ENCODE results near the gene SLC2A4RG. TPM values are rescaled to one million over a fixed set of nuclear protein-coding genes. Genes with fewer than 3 reads are reported as not detected.

SLC2A4RG gene
- total RNA-seq, 2 donors from 2014 or later: 47.9 to 71.0 TPM

DNA sequence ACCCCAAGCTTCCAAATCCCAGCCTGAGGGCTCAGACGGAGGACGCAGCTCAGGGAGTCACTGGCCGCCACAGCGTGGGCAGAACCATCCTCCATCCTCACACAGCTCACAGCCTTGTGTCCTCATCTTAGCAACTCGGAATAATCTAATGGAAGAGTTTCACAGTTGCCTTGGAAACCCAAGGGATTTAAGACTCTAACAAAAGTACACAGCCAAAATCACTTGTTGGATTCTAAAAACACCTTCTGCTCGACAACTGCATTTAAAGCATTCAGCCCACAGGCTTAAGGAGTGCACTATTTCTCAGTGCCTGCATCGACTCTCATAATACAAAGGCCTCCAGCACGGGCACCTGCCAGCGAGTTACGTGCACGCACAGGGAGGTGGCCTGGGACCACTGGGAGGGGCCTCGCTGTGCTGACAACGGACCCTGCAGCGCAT, 46.1 kb downstream of the SLC2A4RG start:
- DNase-seq (no peak), ATAC-seq (no peak)
- intact Hi-C loops (cut with DNase I): loop anchor here in 1 of 2 donors (5.0 kb wide), 1 partner anchor 77 kb away; the partner anchor contains the start of gene ABHD16B

GRCh38 chr20:63787302-63787701, 47.7 kb downstream of the SLC2A4RG start:
- ATAC-seq: peak; percentile 82 to 87
- DNase-seq: peak; percentile 51
- intact Hi-C loops (cut with DNase I): loop anchor here in 1 of 2 donors (5.0 kb wide), 1 partner anchor 75 kb away; the partner anchor contains the start of gene ABHD16B

DNA sequence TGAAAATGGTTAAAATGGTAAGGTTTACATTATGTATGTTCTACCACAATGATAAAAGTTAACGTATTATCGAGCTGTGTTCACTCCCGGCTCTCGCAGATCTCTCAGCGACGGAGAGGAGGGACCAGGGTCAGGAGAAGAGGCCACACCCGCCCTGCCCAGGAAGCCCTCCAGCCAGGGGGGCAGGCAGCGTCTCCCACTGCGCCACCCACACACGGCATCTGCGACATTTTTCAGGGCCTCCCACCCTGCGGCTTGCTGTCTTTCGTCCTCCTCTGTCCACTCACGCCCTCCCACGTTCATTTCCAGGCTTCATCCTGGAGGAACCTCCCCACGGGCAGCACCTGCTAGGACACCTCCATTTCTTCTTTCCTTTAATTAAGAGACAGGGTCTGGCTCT, 48.2 kb downstream of the SLC2A4RG start:
- peak in 1 of 2 donors; percentile 24 for ATAC-seq
- no peak for DNase-seq
- intact Hi-C loops (cut with DNase I): loop anchor here in 1 of 2 donors (5.0 kb wide), 1 partner anchor 75 kb away; the partner anchor contains the start of gene ABHD16B

- DNase-seq (no peak), ATAC-seq (no peak)
- intact Hi-C loops (cut with DNase I): loop anchor here in 1 of 2 donors (5.0 kb wide), 1 partner anchor 72 kb away; the partner anchor contains the start of gene ABHD16B
Measured at GRCh38 chr20:63789836-63790571, 50.4 kb downstream of the SLC2A4RG start.

- no peak for ATAC-seq
- no peak for DNase-seq
- intact Hi-C loops (cut with DNase I): no loop called here
Measured at GRCh38 chr20:63790572-63791168, 51.1 kb downstream of the SLC2A4RG start.

DNA sequence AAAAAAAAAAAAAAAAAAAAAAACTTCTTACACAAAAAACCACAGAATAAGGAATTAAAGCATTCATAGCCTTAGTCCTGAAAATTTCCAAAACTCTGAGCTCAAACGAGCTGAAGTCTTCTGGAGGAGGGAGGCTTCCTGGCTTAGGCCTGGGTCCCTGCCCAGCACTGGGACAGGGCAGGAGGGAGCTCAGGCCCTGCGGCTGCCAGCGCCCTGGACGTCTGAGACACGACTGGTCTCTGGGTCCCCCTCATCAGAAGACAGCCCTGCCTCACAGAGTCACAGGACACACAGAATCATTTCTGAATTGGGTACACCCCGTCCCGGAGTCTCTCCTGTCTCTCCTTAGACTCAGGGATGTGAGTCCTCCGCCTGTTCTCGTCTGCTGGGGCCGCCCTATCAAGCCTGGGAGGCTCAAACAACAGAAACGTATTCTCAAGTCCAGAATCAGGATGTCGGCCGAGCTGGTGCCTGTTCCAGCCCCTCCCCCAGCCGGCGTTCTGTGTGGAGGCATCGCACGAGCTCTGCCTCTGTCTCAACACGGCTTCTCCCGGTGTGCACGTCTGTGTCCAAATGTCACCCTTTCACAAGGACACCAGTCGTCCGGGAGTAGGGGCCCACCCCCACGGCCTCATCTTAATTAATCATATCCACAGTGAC, 52.1 kb downstream of the SLC2A4RG start:
- ATAC-seq: peak; percentile 11 to 20
- DNase-seq: peak; percentile 77
- intact Hi-C loops (cut with DNase I): no loop called here

DNA sequence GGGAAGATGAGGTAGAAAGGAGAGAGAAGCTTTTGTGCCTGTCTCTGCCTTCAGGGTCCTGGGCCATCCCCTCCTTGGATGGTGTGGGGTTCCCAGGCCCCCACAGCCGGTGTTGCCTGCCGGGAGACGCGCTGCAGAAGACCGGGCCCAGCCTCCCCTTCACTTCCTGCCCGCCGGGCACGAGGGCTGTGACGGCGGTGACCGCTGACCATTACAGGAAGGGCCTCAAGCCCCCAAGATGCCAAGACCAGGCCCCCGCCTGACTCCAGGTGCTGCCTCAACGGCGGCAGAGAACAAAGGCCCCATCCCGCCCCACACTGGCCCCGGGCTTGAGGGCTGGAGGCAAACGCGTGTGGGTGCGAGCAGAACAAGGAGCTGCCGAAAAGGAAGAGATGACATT, 53.3 kb downstream of the SLC2A4RG start:
- DNase-seq (no peak), ATAC-seq (no peak)
- intact Hi-C loops (cut with DNase I): no loop called here

Other genes with a start within 250 kb of the SLC2A4RG start
- 100 to 1,000 TPM; 656 to 679 TPM for gene EEF1A2, start 240.7 kb upstream of the SLC2A4RG start, total RNA-seq
- gene PPDPF, start 219.0 kb upstream of the SLC2A4RG start, total RNA-seq: 100 to 1,000 TPM; 215 to 241 TPM
- gene PTK6, start 202.4 kb upstream of the SLC2A4RG start, total RNA-seq: under 1 TPM in 1 of 2 donors, not detected in 1; 0.29 TPM
- gene SRMS, start 192.0 kb upstream of the SLC2A4RG start, total RNA-seq: not detected
- under 1 TPM in 1 of 2 donors, not detected in 1; 0.08 TPM for gene FNDC11, start 185.6 kb upstream of the SLC2A4RG start, total RNA-seq
- gene HELZ2, start 165.5 kb upstream of the SLC2A4RG start, total RNA-seq: 10 to 100 TPM; 12.1 to 36.0 TPM
- gene GMEB2, start 112.7 kb upstream of the SLC2A4RG start, total RNA-seq: 1 to 10 TPM; 5.7 to 7.9 TPM
- 1 to 10 TPM; 6.9 to 8.4 TPM for gene STMN3, start 86.4 kb upstream of the SLC2A4RG start, total RNA-seq
- gene RTEL1, start 81.5 kb upstream of the SLC2A4RG start, total RNA-seq: 10 to 100 TPM; 13.5 to 17.3 TPM
- gene TNFRSF6B, start 43.1 kb upstream of the SLC2A4RG start, total RNA-seq: 10 to 100 TPM in 1 of 2 donors, 1 to 10 TPM in 1; 1.4 to 10.1 TPM
- gene ARFRP1, start 31.8 kb upstream of the SLC2A4RG start, total RNA-seq: 10 to 100 TPM; 36.8 to 44.9 TPM
- gene ZGPAT, start 31.7 kb upstream of the SLC2A4RG start, total RNA-seq: 10 to 100 TPM; 16.4 to 18.6 TPM
- gene LIME1, start 3.1 kb upstream of the SLC2A4RG start, total RNA-seq: 1 to 10 TPM; 3.6 to 3.7 TPM
- gene ZBTB46, start 91.5 kb downstream of the SLC2A4RG start, total RNA-seq: 10 to 100 TPM; 12.7 to 17.0 TPM
- not detected for gene ABHD16B, start 121.7 kb downstream of the SLC2A4RG start, total RNA-seq
- gene TPD52L2, start 125.5 kb downstream of the SLC2A4RG start, total RNA-seq: 10 to 100 TPM; 67.5 to 68.7 TPM
- 10 to 100 TPM; 41.9 to 53.4 TPM for gene DNAJC5, start 155.3 kb downstream of the SLC2A4RG start, total RNA-seq
- gene UCKL1, start 216.6 kb downstream of the SLC2A4RG start, total RNA-seq: 10 to 100 TPM; 30.8 to 32.4 TPM
- gene ZNF512B, start 230.2 kb downstream of the SLC2A4RG start, total RNA-seq: 10 to 100 TPM; 11.7 to 14.5 TPM
- gene SAMD10, start 239.9 kb downstream of the SLC2A4RG start, total RNA-seq: 1 to 10 TPM; 2.7 to 3.8 TPM
- 10 to 100 TPM; 38.8 to 43.9 TPM for gene PRPF6, start 241.4 kb downstream of the SLC2A4RG start, total RNA-seq

All from left cardiac atrium (tissue), 4 donors.